SK-N-MC (cell line): ENCODE results near the gene PRKN.

Source experiments
- EZH2 ChIP-seq: fragments of 200-600 bp; sonication (generic); IDR thresholded peaks from one replicate; pipeline ENCODE4 v1.6.1; 2017; ENCODE audit warnings: antibody characterized with exemption
- POLR2AphosphoS5 ChIP-seq: IDR thresholded peaks from 2 replicates; pipeline ENCODE4 v1.6.1; 2012; ENCODE audit warnings: mild to moderate bottlenecking, low read depth, low read length, borderline replicate concordance

DNA sequence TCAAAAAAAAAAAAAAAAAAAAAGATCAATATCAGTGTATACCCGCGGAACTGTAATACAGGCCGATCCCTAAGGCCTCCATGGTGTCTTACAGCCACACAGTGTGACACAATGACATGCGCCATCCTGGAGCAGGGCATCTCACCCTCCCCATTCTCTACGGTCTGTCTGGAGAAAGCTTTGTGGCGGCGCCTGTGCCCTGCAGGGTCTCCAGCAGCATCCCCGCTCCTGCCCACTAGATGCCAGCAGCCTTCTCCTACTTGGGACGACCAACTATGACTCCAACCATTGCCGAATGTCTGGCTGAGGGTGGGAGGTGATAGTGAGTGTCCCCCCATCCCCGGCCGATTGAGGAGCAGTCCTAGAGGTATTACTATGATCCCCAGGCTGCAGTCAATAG lies 894.9 kb downstream of the PRKN start:
- no peak for TF ChIP-seq EZH2
- TF ChIP-seq POLR2AphosphoS5 = no peak
